Activated CD4-positive, alpha-beta memory T cell treated with anti-CD3 and anti-CD28 coated beads, Interleukin-2, amount 10 ng/mL, durations not matched to agents 7 days and 5 days (primary cell): ENCODE results near the gene FAM114A1. TPM values are rescaled to one million over a fixed set of nuclear protein-coding genes. Genes with fewer than 3 reads are reported as not detected.

Experiments used
- CTCF ChIA-PET: fragments of 350-600 bp; sonication (Branson Sonifier 250); formaldehyde crosslinking; loops from one replicate; lab custom pipeline; 2021; ENCODE audit warnings: antibody characterized with exemption, inconsistent platforms; lab: Charles Lee
- POLR2A ChIA-PET: fragments of 350-600 bp; sonication (Branson Sonifier 250); formaldehyde crosslinking; loops from one replicate; lab custom pipeline; 2021; ENCODE audit warnings: antibody characterized with exemption; lab: Charles Lee
- DNase-seq: peaks from one replicate; pipeline ENCODE4 v3.0.0-alpha.2; 2020
- H3K27ac Mint-ChIP-seq: one replicate; pipeline ENCODE4 v1.8.0; 2021; ENCODE audit warnings: mild to moderate bottlenecking, mixed read lengths
- H3K27me3 Mint-ChIP-seq: one replicate; pipeline ENCODE4 v1.8.0; 2021; ENCODE audit warnings: mixed read lengths
- H3K36me3 Mint-ChIP-seq: one replicate; pipeline ENCODE4 v1.8.0; 2021; ENCODE audit warnings: low read depth, mixed read lengths
- H3K4me1 Mint-ChIP-seq: one replicate; pipeline ENCODE4 v1.8.0; 2021; ENCODE audit warnings: mixed read lengths
- H3K4me3 Mint-ChIP-seq: one replicate; pipeline ENCODE4 v1.8.0; 2021; ENCODE audit warnings: mild to moderate bottlenecking, mixed read lengths
- H3K9me3 Mint-ChIP-seq: one replicate; pipeline ENCODE4 v1.8.0; 2021; ENCODE audit warnings: mixed read lengths
- total RNA-seq, 2 experiments: library from RNA; stranded (reverse); gene quantifications; one replicate each; pipeline ENCODE4 v1.2.3, GENCODE V29; 2021

The FAM114A1 gene
- total RNA-seq, 2 experiments from 2014 or later, result 0.18 to 0.33 TPM

- Mint-ChIP-seq H3K4me1 (peaks cover 19% of the 10 kb centered on the region), H3K27me3 (peaks cover 54% of the 10 kb centered on the region), H3K9me3 (no peaks in the 10 kb centered on the region), H3K36me3 (no peaks in the 10 kb centered on the region), H3K27ac (no peak overlapping the region), H3K4me3 (no peak overlapping the region)
- ChIA-PET POLR2A (no interaction called here), CTCF (interaction anchor here (0.6 kb wide), 1 partner anchor 555 kb away, joined by 3 read pairs; no protein-coding TSS in a partner anchor)
- DNase-seq, result no peak
Measured at GRCh38 chr4:38865445-38865844, 2.2 kb upstream of the FAM114A1 start.

GRCh38 chr4:38866973-38867477 lies 581 bp upstream of the FAM114A1 start:
- Mint-ChIP-seq H3K4me3 (peak overlapping the region; percentile 67), H3K36me3 (no peaks in the 10 kb centered on the region), H3K9me3 (no peaks in the 10 kb centered on the region), H3K4me1 (peaks cover 17% of the 10 kb centered on the region), H3K27ac (no peak overlapping the region), H3K27me3 (peaks cover 48% of the 10 kb centered on the region)
- DNase-seq, result no peak
- ChIA-PET CTCF (interaction anchor here (0.6 to 1.7 kb wide), 4 partner anchors 11 to 109 kb away, joined by 3 to 9 read pairs (median 4); partner anchors contain the start of gene TLR6), POLR2A (interaction anchor here (1.0 kb wide), 2 partner anchors 11 to 22 kb away, joined by 3 to 4 read pairs; partner anchors contain the start of gene TLR6)

- Mint-ChIP-seq H3K27me3 (peaks cover 47% of the 10 kb centered on the region), H3K27ac (no peak overlapping the region), H3K9me3 (no peaks in the 10 kb centered on the region), H3K4me1 (peaks cover 17% of the 10 kb centered on the region), H3K36me3 (no peaks in the 10 kb centered on the region), H3K4me3 (peak overlapping the region; percentile 63)
- no peak for DNase-seq
- ChIA-PET CTCF (interaction anchor here (8.3 kb wide), 1 partner anchor 8 kb away, joined by 44 read pairs; no protein-coding TSS in a partner anchor), POLR2A (no interaction called here)
Measured at GRCh38 chr4:38868059-38868960, 704 bp downstream of the FAM114A1 start.

GRCh38 chr4:38869511-38869910 lies 1.9 kb downstream of the FAM114A1 start:
- Mint-ChIP-seq H3K4me3 (no peak overlapping the region), H3K4me1 (peaks cover 17% of the 10 kb centered on the region), H3K27me3 (peaks cover 41% of the 10 kb centered on the region), H3K36me3 (no peaks in the 10 kb centered on the region), H3K27ac (no peak overlapping the region), H3K9me3 (no peaks in the 10 kb centered on the region)
- POLR2A ChIA-PET, result no interaction called here
- CTCF ChIA-PET, result interaction anchor here (1.1 to 8.3 kb wide), 2 partner anchors 9 to 690 kb away, joined by 3 to 44 read pairs; no protein-coding TSS in a partner anchor
- DNase-seq, result no peak

- CTCF ChIA-PET, result interaction anchor here (1.1 to 8.3 kb wide), 2 partner anchors 10 to 691 kb away, joined by 3 to 44 read pairs; no protein-coding TSS in a partner anchor
- POLR2A ChIA-PET, result no interaction called here
- Mint-ChIP-seq H3K27ac (no peak overlapping the region), H3K27me3 (peaks cover 46% of the 10 kb centered on the region), H3K36me3 (no peaks in the 10 kb centered on the region), H3K9me3 (no peaks in the 10 kb centered on the region), H3K4me3 (no peak overlapping the region), H3K4me1 (peaks cover 17% of the 10 kb centered on the region)
- no peak for DNase-seq
Measured at GRCh38 chr4:38870098-38870808, 2.6 kb downstream of the FAM114A1 start.

- Mint-ChIP-seq H3K9me3 (no peaks in the 10 kb centered on the region), H3K4me1 (peaks cover 17% of the 10 kb centered on the region), H3K27me3 (peaks cover 44% of the 10 kb centered on the region), H3K36me3 (no peaks in the 10 kb centered on the region), H3K27ac (no peak overlapping the region), H3K4me3 (no peak overlapping the region)
- POLR2A ChIA-PET, result interaction anchor here (1.1 kb wide), 1 partner anchor 587 kb away, joined by 3 read pairs; the partner anchor contains the start of genes LIAS and RPL9
- CTCF ChIA-PET, result interaction anchor here (0.7 to 8.3 kb wide), 2 partner anchors 11 to 13 kb away, joined by 3 to 44 read pairs; no protein-coding TSS in a partner anchor
- no peak for DNase-seq
Measured at GRCh38 chr4:38871593-38871992, 4.0 kb downstream of the FAM114A1 start.

- no peak overlapping the region for H3K4me3 Mint-ChIP-seq
- ChIA-PET CTCF (interaction anchor here (8.3 kb wide), 1 partner anchor 12 kb away, joined by 44 read pairs; no protein-coding TSS in a partner anchor), POLR2A (no interaction called here)
- H3K36me3 Mint-ChIP-seq, result no peaks in the 10 kb centered on the region
- H3K27ac Mint-ChIP-seq, result no peak overlapping the region
- no peaks in the 10 kb centered on the region for H3K9me3 Mint-ChIP-seq
- DNase-seq, result no peak
- peaks cover 12% of the 10 kb centered on the region for H3K4me1 Mint-ChIP-seq
- H3K27me3 Mint-ChIP-seq, result peaks cover 40% of the 10 kb centered on the region
Measured at GRCh38 chr4:38872620-38873019, 5.0 kb downstream of the FAM114A1 start.

GRCh38 chr4:38873290-38873944 lies 5.8 kb downstream of the FAM114A1 start:
- ChIA-PET CTCF (interaction anchor here (1.6 to 8.3 kb wide), 2 partner anchors 13 to 17 kb away, joined by 6 to 44 read pairs; partner anchors contain the start of gene TLR6), POLR2A (no interaction called here)
- Mint-ChIP-seq H3K4me3 (no peak overlapping the region), H3K27me3 (peaks cover 37% of the 10 kb centered on the region), H3K27ac (no peak overlapping the region), H3K9me3 (no peaks in the 10 kb centered on the region), H3K36me3 (no peaks in the 10 kb centered on the region), H3K4me1 (peaks cover 9% of the 10 kb centered on the region)
- DNase-seq, result no peak

GRCh38 chr4:38876636-38877035 lies 9.0 kb downstream of the FAM114A1 start:
- H3K4me1 Mint-ChIP-seq, result no peaks in the 10 kb centered on the region
- POLR2A ChIA-PET, result no interaction called here
- no peak overlapping the region for H3K4me3 Mint-ChIP-seq
- no peak for DNase-seq
- H3K27ac Mint-ChIP-seq, result no peak overlapping the region
- H3K36me3 Mint-ChIP-seq, result no peaks in the 10 kb centered on the region
- CTCF ChIA-PET, result interaction anchor here (8.3 kb wide), 1 partner anchor 16 kb away, joined by 44 read pairs; no protein-coding TSS in a partner anchor
- no peaks in the 10 kb centered on the region for H3K9me3 Mint-ChIP-seq
- peaks cover 21% of the 10 kb centered on the region for H3K27me3 Mint-ChIP-seq

GRCh38 chr4:38884254-38884653 lies 16.6 kb downstream of the FAM114A1 start:
- DNase-seq, result no peak

GRCh38 chr4:38889143-38889542 lies 21.5 kb downstream of the FAM114A1 start:
- Mint-ChIP-seq H3K4me3 (no peak overlapping the region), H3K27ac (peak overlapping the region; percentile 8), H3K9me3 (no peaks in the 10 kb centered on the region), H3K27me3 (no peaks in the 10 kb centered on the region), H3K4me1 (peaks cover 15% of the 10 kb centered on the region), H3K36me3 (peaks cover 2% of the 10 kb centered on the region)
- ChIA-PET CTCF (interaction anchor here (0.8 to 4.0 kb wide), 9 partner anchors 8 to 253 kb away, joined by 3 to 22 read pairs (median 6); no protein-coding TSS in a partner anchor), POLR2A (interaction anchor here (0.7 to 0.9 kb wide), 2 partner anchors 22 to 86 kb away, joined by 3 read pairs; no protein-coding TSS in a partner anchor)
- no peak for DNase-seq

More at GRCh38 chr4:38884254-38884653, 16.6 kb downstream of the FAM114A1 start:
- no peaks in the 10 kb centered on the region for H3K9me3 Mint-ChIP-seq
- ChIA-PET CTCF (no interaction called here), POLR2A (no interaction called here)
- H3K4me1 Mint-ChIP-seq, result peaks cover 8% of the 10 kb centered on the region
- H3K36me3 Mint-ChIP-seq, result no peaks in the 10 kb centered on the region
- H3K27me3 Mint-ChIP-seq, result no peaks in the 10 kb centered on the region
- H3K27ac Mint-ChIP-seq, result no peak overlapping the region
- no peak overlapping the region for H3K4me3 Mint-ChIP-seq
